HG03342 (cell line): Measurements from ENCODE around the gene U2AF1.
"Not testable (repeated sequence)": the region's sequence is repeated elsewhere in the genome, so short reads cannot be mapped to it uniquely, and the experiment has no call there.

Experiments used
- ATAC-seq: cut with Tn5 transposase; IDR thresholded peaks from one replicate; pipeline ENCODE4 v1.9.1; 2021; ENCODE audit warnings: mild to moderate bottlenecking, moderate library complexity; ENCODE audit not compliant: unreplicated experiment

Gene U2AF1

DNA sequence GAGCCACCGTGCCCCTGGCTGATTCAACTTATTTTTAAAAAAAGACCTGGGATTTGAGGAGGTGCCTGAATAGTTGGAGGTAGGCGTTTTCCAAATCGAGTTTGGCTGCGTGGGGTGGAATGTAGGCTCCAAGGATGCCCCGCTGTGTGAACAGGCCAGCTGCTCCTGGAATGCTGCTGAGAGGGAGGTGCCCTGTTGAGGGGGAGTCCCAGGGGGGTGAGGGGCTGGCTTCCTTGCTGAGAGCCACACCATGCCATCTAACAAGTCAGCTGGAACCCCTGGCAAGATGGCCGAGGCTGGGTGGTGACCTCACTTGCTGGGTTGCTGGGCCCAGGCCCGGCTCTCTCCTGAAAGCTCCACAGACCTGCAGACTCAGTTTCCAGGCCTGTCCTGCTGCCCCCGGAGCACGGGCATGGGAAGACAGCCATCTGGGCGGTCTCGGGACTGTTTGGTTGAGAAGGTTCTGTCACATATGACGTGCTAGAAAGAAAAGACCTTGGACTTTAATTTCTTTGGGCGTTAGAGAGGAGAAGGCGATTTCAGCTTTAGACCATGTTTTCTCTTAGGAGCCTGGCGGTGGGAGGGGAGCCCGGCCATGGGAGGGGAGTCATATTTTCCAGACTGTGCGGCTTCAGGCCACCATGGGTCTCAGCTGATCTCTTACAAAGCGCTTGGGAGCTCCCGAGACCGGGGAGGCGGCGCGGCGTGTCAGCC, 24.6 kb downstream of the U2AF1 start:
- ATAC-seq, result not testable (repeated sequence)

DNA sequence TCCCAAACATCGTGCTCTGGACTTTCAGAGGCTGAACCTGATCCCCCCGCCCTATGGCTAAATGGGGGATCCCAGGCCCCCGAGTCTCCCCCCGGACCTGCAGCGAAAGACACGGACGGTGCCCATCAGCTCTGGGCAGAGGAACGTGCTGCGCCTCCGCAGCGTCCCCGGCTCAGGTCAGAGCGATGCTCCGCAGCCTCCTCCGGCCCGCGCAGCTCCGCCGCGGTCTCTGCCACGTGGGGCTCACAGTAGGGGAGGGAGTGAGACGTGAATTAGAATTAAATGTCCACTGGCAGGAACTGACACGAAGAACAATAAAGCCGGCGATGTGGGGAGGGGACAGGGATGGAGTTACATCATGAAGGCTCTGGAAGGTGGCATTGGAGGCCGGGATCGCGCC, 30.7 kb downstream of the U2AF1 start:
- not testable (repeated sequence) for ATAC-seq

DNA sequence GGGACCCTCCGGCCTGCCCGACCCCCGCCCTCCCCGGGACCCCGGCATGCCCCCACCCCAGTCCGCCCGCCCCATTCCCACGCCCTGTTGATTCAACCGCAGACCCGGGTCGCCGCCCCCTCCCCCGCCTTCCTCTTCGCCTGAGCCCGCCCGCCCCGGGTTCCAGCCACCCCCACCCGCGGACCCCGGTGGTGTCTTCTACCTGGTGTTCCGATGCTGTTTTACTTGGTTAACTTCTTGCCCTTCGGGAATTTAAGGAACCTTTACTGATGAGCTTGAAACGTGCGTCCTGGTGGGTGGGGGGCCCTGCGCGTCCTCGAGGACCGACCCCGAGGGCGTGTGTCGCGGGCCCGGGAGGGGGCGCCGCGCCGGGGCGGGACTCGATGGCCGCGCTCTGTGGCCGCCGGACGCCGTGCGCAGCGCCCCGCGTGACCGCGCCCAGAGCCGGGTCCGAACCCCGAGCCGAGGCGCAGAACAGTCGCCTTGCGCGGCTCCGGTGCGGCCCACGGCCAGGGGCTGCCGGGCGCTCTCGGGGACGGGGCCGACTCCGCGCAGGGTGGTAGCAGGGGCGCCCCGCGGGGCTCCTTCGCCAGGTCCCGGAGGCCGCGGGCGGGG, 31.2 kb downstream of the U2AF1 start:
- not testable (repeated sequence) for ATAC-seq

- ATAC-seq, result not testable (repeated sequence)
Measured at GRCh38 chr21:43075170-43076022, 32.0 kb downstream of the U2AF1 start, which contains the start of gene CBS. Gene CBS (minus strand): TSS chr21:43075835. CDS start chr21:43072193, 3,642 bp downstream.

GRCh38 chr21:43074401-43075169, 32.8 kb downstream of the U2AF1 start:
- ATAC-seq, result not testable (repeated sequence)

GRCh38 chr21:43072742-43073141, 34.6 kb downstream of the U2AF1 start:
- ATAC-seq, result not testable (repeated sequence)

- not testable (repeated sequence) for ATAC-seq
Measured at GRCh38 chr21:43069682-43070081, 37.7 kb downstream of the U2AF1 start.

- ATAC-seq, result not testable (repeated sequence)
Measured at GRCh38 chr21:43068065-43068464, 39.3 kb downstream of the U2AF1 start.

- ATAC-seq, result not testable (repeated sequence)
Measured at GRCh38 chr21:43066690-43067089, 40.7 kb downstream of the U2AF1 start.

DNA sequence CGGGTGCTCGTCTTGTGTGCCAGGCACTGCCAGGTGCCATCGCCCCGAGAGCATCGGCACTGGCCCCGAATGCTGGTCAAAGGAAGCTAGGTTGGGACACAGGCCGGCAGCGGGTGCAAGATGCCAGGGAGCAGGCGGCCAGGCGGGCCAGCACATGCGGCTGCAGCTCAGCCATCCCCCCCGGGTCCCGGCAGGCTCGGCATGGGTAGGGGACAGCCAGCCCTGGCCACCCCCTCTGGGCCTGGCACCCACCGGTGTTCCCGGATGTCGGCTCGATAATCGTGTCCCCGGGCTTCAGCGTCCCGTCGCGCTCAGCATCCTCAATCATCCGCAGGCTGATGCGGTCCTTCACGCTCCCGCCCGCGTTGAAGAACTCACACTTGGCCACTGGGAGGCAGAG, 41.4 kb downstream of the U2AF1 start:
- not testable (repeated sequence) for ATAC-seq

DNA sequence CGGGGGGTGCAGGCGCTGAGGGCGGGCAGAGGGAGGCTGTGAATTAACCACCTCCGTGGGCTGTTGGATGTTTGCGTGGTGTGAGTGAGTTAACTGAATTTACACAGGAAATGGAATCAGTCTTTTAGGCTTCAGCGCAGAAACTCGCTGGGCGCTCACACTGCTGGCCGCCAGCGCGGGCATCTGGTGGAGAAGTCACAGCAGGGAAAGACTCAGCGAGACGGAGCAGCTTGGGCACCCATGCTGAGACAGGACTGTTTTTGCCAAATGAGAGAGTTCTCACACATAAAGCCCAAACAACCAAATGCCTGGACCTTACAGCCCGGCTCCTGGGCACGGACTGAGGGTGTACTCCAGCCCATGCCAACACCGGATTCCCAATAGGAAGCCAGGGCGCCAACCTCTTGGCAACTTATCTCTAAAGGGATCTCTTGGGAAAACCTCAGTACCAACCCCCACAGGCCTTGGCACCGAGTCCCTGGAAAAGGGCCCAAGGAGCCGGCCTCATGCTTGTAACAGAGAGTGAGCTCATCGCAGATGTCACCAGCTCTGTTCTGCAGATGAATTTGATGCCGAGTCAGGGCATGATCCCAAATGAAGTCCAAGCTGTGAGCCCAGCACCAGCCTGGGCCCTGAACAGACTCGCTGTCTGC, 43.0 kb downstream of the U2AF1 start:
- ATAC-seq, result not testable (repeated sequence)

GRCh38 chr21:43062955-43063664, 44.3 kb downstream of the U2AF1 start:
- ATAC-seq, result not testable (repeated sequence)

DNA sequence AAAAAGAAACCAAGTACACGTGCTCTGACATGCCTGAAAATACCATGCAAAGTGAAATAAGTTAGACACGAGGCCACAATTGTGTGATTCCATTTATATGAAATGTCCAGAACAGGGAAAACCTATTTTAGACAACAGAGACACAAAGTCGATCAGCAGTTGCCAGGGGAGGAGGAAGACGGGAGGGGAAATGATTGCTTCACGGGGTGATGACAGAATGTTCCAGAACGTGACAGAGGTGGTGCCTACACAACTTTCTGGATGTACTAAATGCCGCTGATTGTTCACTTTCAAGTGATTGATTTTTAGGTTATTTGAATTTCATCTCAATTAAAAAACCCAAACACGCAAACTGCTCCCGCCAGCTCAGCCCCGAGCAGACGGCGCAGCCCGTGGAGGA, 54.3 kb downstream of the U2AF1 start:
- not testable (repeated sequence) for ATAC-seq

DNA sequence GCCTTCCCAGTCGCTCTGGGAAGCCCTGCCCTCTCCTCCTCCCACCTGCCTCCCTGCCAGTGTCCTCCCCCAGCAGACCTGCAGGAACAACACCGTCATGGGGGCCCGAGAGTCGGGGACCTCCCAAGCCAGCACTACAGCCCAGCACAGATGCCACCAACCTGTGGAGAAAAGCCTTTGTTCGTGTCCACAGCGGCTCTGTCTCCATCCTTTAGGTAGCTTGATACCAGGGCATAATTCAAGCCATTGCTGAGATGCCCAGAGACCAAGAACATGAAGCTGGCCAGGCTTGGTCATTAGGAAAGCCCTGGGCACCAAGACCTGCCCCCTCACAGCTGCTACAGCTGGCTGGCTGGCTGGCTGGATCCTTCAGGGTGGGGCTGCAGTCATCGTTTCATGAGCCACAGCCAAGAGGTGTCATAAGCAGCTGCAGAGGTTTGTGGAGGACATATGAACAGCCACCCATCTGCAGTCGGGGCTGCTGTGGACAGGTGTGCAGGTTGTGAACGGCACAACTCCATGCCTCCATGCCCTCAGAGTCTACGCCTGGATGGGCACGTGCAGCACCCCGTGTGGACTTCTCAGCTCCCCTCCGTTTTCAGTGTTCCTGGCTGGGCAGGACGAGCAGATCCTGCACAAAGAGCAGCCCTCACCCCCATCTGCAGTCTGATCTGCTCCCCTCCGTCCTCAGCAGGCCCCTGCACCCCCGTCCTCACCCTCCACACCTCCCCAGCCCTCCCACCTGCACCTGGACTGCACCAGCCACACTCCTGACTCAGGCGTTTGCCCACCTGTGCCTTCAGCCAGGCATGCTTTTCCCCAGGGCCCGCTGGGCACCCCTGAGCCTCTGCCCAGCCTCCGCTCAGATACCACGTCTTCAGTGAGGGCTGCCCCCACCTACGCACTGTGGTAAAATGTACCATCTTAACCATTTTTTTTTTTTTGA, 61.2 kb downstream of the U2AF1 start:
- not testable (repeated sequence) for ATAC-seq

DNA sequence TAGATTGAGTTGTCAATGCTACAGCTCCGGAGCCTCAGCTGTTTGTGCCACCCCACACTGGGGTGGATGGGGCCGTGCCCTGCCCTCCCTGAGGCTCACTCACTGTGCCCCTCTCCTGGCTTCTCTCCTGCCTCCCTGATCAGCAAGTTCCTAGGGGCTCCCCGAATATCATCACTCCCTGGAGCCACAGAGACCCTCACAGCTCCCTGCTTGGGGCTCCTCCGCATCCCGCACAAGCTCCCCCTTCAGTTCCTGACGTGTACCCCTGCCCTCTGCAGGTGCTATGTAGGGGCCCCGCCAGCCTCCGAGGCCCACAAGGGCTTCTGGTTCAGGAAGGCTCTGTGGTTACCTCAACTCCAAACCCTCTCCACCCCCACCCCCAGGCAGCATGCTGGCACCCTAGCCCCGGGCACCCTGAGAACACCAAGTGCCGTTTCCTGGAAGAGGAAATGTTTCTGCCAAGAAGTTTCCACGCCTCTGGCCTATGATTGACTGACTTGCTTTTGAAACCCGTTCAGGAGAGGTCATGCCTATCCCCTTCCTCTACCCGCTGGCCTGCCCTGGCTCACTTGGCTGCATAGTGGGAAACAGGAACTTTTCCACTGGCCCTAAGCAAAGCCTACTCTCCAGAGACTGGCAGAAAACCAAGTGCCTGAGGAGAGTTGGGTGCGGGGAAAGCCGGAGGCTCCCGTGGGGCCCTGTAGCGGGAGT, 62.0 kb downstream of the U2AF1 start:
- ATAC-seq, result not testable (repeated sequence)

DNA sequence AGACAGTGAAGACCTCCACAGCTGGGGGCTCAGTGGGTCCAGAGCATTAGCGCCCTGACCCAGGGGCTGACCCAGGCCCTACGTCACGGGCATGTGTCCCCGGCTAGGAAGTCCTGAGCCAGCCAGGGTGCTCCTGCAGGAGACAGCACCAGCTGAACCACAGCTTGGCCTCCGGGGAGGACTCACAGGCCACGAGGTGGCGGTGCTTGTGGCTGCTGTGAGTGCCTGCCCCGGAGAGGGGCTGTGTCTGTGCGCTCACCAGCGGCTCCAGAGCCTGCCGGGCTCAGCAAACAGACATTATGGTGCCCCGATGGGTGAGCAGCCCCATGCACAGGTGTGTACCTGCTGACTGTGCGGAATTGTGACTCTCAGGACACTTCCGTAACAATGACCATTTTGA, 62.8 kb downstream of the U2AF1 start:
- ATAC-seq, result not testable (repeated sequence)

- ATAC-seq, result not testable (repeated sequence)
Measured at GRCh38 chr21:43043291-43043690, 64.1 kb downstream of the U2AF1 start.
